B cell (primary cell): ENCODE data around the gene CATSPERB.

Source experiments
- EZH2 ChIP-seq: IDR thresholded peaks from 2 replicates; pipeline ENCODE4 v1.6.1; 2012; ENCODE audit warnings: borderline replicate concordance, low read depth, mild to moderate bottlenecking, moderate library complexity, low read length; ENCODE audit not compliant: insufficient read depth, poor library complexity, severe bottlenecking
- TF ChIP-seq, protein P1 (sequence below): fragments of 200-600 bp; IDR thresholded peaks from one replicate; pipeline ENCODE4 v1.8.0; 2022; ENCODE audit warnings: antibody characterized with exemption, mild to moderate bottlenecking

DNA sequence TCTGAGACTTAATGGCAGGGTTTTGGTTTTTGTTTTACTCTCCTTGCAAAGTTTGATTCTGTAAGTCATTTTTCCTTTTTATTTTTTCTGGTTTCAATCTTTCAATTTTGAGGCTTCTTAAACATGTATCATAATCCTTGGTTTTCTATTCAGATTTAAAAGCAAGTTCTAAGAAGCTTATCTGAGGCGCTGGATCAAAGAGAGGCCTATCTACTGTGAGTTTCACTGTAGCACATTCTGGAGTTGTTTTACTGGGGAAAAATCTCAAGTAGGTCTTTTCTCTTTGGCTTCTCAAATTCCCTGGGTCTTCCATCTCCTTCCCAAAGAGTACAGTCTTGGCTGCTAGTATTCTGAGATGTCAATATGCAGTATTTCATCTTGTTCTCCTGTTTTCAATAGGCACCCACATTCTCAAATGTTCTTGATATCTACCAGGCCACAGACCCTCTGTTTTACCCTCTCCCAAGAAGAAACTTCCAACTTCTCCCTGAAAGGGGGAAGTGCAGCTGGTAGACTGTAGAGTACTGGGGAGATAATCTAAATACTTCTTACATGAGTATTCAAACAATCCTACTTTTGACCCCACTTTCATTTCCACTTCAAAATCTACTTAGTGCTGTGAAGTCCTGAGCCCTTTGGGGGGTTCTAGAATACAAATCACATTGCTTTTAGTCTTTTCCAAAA lies 10.9 kb upstream of the CATSPERB start:
- TF ChIP-seq, protein P1, sequence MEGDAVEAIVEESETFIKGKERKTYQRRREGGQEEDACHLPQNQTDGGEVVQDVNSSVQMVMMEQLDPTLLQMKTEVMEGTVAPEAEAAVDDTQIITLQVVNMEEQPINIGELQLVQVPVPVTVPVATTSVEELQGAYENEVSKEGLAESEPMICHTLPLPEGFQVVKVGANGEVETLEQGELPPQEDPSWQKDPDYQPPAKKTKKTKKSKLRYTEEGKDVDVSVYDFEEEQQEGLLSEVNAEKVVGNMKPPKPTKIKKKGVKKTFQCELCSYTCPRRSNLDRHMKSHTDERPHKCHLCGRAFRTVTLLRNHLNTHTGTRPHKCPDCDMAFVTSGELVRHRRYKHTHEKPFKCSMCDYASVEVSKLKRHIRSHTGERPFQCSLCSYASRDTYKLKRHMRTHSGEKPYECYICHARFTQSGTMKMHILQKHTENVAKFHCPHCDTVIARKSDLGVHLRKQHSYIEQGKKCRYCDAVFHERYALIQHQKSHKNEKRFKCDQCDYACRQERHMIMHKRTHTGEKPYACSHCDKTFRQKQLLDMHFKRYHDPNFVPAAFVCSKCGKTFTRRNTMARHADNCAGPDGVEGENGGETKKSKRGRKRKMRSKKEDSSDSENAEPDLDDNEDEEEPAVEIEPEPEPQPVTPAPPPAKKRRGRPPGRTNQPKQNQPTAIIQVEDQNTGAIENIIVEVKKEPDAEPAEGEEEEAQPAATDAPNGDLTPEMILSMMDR, result no peak
- TF ChIP-seq EZH2, result no peak
